ENCODE results near the gene CDH13. TPM values are rescaled to one million over a fixed set of nuclear protein-coding genes. Genes with fewer than 3 reads are reported as not detected.

CDH13 gene
- total RNA-seq, 1 donor from 2014 or later = 45.1 TPM

DNA sequence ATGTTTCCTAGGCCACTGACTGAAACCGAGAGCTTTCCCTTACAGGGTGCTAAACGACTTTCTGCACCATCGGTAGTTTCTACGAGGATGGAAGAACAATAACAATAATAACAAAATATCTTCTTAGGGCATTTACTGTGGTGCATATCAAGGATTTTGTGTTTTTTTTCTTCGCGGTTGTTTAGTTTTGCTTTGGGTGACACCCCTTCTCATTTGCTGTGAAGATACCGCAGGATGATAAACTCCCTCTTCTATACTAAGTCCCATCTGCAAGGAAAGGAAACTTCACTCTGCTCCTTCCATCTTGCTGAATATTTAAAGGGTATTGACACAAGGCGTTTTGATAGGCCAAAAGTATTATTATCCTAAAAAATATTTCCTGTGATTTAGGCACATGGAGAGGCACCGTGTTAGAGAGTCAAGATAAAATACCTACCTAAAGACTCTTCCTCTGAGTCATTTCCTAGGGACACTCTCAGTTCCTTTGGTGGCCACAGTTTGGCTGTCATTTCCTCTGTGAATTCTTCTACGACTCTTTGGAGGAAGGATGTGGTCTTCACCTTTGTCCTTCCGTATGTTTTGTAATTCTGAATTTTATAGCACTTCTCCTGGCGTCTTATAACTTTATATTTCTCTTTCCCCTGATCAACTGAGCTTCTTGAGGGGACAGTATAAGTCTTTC, 318.8 kb downstream of the CDH13 start:
- H3K36me3 Mint-ChIP-seq (ENCODE audit: low read depth) = no peaks in the 10 kb centered on the region
- H3K4me3 Mint-ChIP-seq (ENCODE audit: unreplicated experiment) = no peak overlapping the region
- TF ChIP-seq, protein P1, sequence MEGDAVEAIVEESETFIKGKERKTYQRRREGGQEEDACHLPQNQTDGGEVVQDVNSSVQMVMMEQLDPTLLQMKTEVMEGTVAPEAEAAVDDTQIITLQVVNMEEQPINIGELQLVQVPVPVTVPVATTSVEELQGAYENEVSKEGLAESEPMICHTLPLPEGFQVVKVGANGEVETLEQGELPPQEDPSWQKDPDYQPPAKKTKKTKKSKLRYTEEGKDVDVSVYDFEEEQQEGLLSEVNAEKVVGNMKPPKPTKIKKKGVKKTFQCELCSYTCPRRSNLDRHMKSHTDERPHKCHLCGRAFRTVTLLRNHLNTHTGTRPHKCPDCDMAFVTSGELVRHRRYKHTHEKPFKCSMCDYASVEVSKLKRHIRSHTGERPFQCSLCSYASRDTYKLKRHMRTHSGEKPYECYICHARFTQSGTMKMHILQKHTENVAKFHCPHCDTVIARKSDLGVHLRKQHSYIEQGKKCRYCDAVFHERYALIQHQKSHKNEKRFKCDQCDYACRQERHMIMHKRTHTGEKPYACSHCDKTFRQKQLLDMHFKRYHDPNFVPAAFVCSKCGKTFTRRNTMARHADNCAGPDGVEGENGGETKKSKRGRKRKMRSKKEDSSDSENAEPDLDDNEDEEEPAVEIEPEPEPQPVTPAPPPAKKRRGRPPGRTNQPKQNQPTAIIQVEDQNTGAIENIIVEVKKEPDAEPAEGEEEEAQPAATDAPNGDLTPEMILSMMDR (IDR thresholded peaks at IDR 0.05) = no peak
- H3K27me3 Mint-ChIP-seq (ENCODE audit: low read depth) = no peaks in the 10 kb centered on the region
- no peaks in the 10 kb centered on the region for H3K9me3 Mint-ChIP-seq (ENCODE audit: low read depth)
- H3K4me1 Mint-ChIP-seq (ENCODE audit: low read depth) = no peaks in the 10 kb centered on the region
- no peak overlapping the region for H3K27ac Mint-ChIP-seq (ENCODE audit: unreplicated experiment)
- DNase-seq (ENCODE audit: low spot score) = no peak

DNA sequence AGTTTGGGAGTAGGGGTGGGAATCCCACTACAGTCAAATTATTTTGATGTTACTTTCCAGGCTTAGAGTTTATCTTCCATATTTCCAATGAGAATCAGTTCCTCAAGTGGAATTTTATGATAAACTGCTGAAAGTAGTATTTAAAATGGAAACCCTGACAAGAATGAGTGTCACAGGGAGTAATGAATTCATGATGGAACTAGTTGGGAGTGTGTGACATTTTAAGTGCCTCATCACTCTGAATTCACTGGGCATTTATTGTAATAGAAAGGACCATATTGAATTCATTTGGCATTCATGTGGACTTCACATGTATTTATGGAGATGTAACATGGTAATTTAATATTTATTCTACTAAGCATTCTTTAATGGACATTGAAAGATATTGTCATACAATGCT, 320.9 kb downstream of the CDH13 start:
- Mint-ChIP-seq H3K36me3 (ENCODE audit: low read depth) (no peaks in the 10 kb centered on the region), H3K9me3 (ENCODE audit: low read depth) (no peaks in the 10 kb centered on the region), H3K4me1 (ENCODE audit: low read depth) (no peaks in the 10 kb centered on the region), H3K27me3 (ENCODE audit: low read depth) (no peaks in the 10 kb centered on the region), H3K4me3 (ENCODE audit: unreplicated experiment) (no peak overlapping the region), H3K27ac (ENCODE audit: unreplicated experiment) (no peak overlapping the region)
- no peak for DNase-seq (ENCODE audit: low spot score)
- TF ChIP-seq, protein P1 (IDR thresholded peaks at IDR 0.05) = no peak

DNA sequence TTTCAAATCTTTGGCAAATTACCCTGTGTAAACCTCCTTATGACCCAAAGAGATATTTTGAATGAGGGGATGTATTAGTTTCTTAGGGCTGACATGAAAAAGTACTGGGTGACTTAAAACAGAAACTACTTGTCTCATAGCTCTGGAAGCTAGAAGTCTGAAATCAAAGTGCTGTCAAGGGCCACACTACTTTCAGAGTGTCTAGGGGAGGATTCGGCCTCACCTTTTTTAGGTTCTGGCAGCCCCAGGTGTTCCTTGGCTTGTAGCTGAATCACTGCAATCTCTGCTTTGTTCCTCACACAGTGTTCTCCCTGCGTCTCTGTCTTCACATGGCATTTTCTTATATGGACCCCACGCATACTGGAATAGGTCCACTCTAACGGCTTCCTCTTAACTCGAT, 322.2 kb downstream of the CDH13 start:
- H3K27ac Mint-ChIP-seq (ENCODE audit: unreplicated experiment) = no peak overlapping the region
- no peak for DNase-seq (ENCODE audit: low spot score)
- no peaks in the 10 kb centered on the region for H3K27me3 Mint-ChIP-seq (ENCODE audit: low read depth)
- no peak overlapping the region for H3K4me3 Mint-ChIP-seq (ENCODE audit: unreplicated experiment)
- H3K4me1 Mint-ChIP-seq (ENCODE audit: low read depth) = no peaks in the 10 kb centered on the region
- H3K36me3 Mint-ChIP-seq (ENCODE audit: low read depth) = no peaks in the 10 kb centered on the region
- TF ChIP-seq, protein P1 (IDR thresholded peaks at IDR 0.05) = no peak
- H3K9me3 Mint-ChIP-seq (ENCODE audit: low read depth) = no peaks in the 10 kb centered on the region

GRCh38 chr16:82953517-82953916, 326.7 kb downstream of the CDH13 start:
- Mint-ChIP-seq H3K27ac (ENCODE audit: unreplicated experiment) (no peak overlapping the region), H3K4me1 (ENCODE audit: low read depth) (peaks cover 6% of the 10 kb centered on the region), H3K27me3 (ENCODE audit: low read depth) (no peaks in the 10 kb centered on the region), H3K36me3 (ENCODE audit: low read depth) (no peaks in the 10 kb centered on the region), H3K9me3 (ENCODE audit: low read depth) (no peaks in the 10 kb centered on the region), H3K4me3 (ENCODE audit: unreplicated experiment) (no peak overlapping the region)
- TF ChIP-seq, protein P1 (IDR thresholded peaks at IDR 0.05) = no peak
- no peak for DNase-seq (ENCODE audit: low spot score)

- Mint-ChIP-seq H3K9me3 (ENCODE audit: low read depth) (no peaks in the 10 kb centered on the region), H3K4me3 (ENCODE audit: unreplicated experiment) (no peak overlapping the region), H3K27ac (ENCODE audit: unreplicated experiment) (no peak overlapping the region), H3K27me3 (ENCODE audit: low read depth) (no peaks in the 10 kb centered on the region), H3K4me1 (ENCODE audit: low read depth) (peaks cover 6% of the 10 kb centered on the region), H3K36me3 (ENCODE audit: low read depth) (no peaks in the 10 kb centered on the region)
- no peak for DNase-seq (ENCODE audit: low spot score)
- TF ChIP-seq, protein P1 (IDR thresholded peaks at IDR 0.05) = no peak
Measured at GRCh38 chr16:82954224-82954929, 327.6 kb downstream of the CDH13 start.
